Thoracic aorta (tissue), 2 donors: ENCODE results near the gene GLIS2. TPM values are rescaled to one million over a fixed set of nuclear protein-coding genes. Genes with fewer than 3 reads are reported as not detected.

Experiments
- ATAC-seq: fragments of 150-250 bp; one replicate; pipeline ENCODE4 v1.8.0; 2017; ENCODE audit warnings: low read depth; ENCODE audit not compliant: insufficient number of reproducible peaks, low FRiP score
- DNase-seq: peaks from one replicate; pipeline ENCODE4 v3.0.0-alpha.2; 2020; ENCODE audit warnings: low spot score
- H3K27ac ChIP-seq, 2 donors: fragments of 200-600 bp; sonication (generic); 1 replicate in 1 of 2; 2 replicates in 1 of 2; pipeline ENCODE4 v1.5.1; 2016; ENCODE audit warnings: mild to moderate bottlenecking in 2 of 2, moderate library complexity in 2 of 2
- H3K27me3 ChIP-seq: fragments of 200-600 bp; sonication (generic); replicated peaks from 2 replicates; pipeline ENCODE4 v1.6.0; 2016; ENCODE audit warnings: mild to moderate bottlenecking; ENCODE audit not compliant: insufficient read depth
- H3K36me3 ChIP-seq: fragments of 200-600 bp; sonication (generic); one replicate; pipeline ENCODE4 v1.5.1; 2016
- H3K4me1 ChIP-seq, 2 donors: fragments of 200-600 bp; sonication (generic); 1 replicate in 1 of 2; 2 replicates in 1 of 2; pipeline versions ENCODE4 v1.5.1 to v1.6.0; 2016; ENCODE audit warnings: low read depth in 2 of 2, mild to moderate bottlenecking in 1 of 2; ENCODE audit not compliant: control insufficient read depth in 1 of 2
- H3K4me3 ChIP-seq: fragments of 200-600 bp; sonication (generic); 2 replicates; pipeline ENCODE4 v1.5.1; 2016; ENCODE audit warnings: mild to moderate bottlenecking
- H3K9me3 ChIP-seq: fragments of 200-600 bp; sonication (generic); 2 replicates; pipeline ENCODE4 v1.5.1; 2016
- CTCF ChIP-seq: fragments of 200-600 bp; sonication (generic); IDR thresholded peaks from one replicate; pipeline ENCODE4 v1.5.1; 2019; ENCODE audit warnings: antibody characterized with exemption
- total RNA-seq, 2 donors: library from RNA; depleted of rRNA; stranded (reverse); fragments of >200 nt; gene quantifications; one replicate each; pipeline versions ENCODE4 v1.1.0 to v1.2.3, GENCODE V29; 2016

Gene GLIS2
- total RNA-seq, result 10 to 100 TPM; 19.5 to 32.9 TPM

GRCh38 chr16:4315186-4316107 lies at the start of gene GLIS2:
Gene GLIS2 (plus strand): TSS chr16:4316067. CDS start chr16:4332281, 16,214 bp downstream.
- no peaks in the 10 kb centered on the region for H3K9me3 ChIP-seq
- ATAC-seq (peak; percentile 18), DNase-seq (no peak)
- peak within 1 kb of the TSS; percentile 94 to 95 for H3K27ac ChIP-seq
- H3K36me3 ChIP-seq, result no peaks in the 10 kb centered on the region
- peak within 1 kb of the TSS; percentile 92 for H3K4me3 ChIP-seq
- no peak for TF ChIP-seq CTCF
- peaks cover 26 to 49% of the 10 kb centered on the region in 2 donors for H3K4me1 ChIP-seq
- no peaks in the 10 kb centered on the region for H3K27me3 ChIP-seq

- Histone ChIP-seq H3K27ac (no peak overlapping the region), H3K36me3 (peaks cover 5% of the 10 kb centered on the region), H3K27me3 (no peaks in the 10 kb centered on the region), H3K4me3 (no peak overlapping the region), H3K4me1 (peaks cover 5 to 9% of the 10 kb centered on the region in 2 donors), H3K9me3 (no peaks in the 10 kb centered on the region)
- no peak for TF ChIP-seq CTCF
- no peak for ATAC-seq
- no peak for DNase-seq
Measured at GRCh38 chr16:4266372-4266771, 49.5 kb upstream of the GLIS2 start.

GRCh38 chr16:4270091-4270490 lies 45.8 kb upstream of the GLIS2 start:
- H3K27me3 ChIP-seq, result no peaks in the 10 kb centered on the region
- no peak for TF ChIP-seq CTCF

GRCh38 chr16:4270595-4270994 lies 45.3 kb upstream of the GLIS2 start:
- TF ChIP-seq CTCF, result no peak
- Histone ChIP-seq H3K27me3 (no peaks in the 10 kb centered on the region), H3K4me3 (peak overlapping the region; percentile 90), H3K4me1 (peaks cover 5 to 13% of the 10 kb centered on the region in 2 donors), H3K9me3 (no peaks in the 10 kb centered on the region), H3K36me3 (no peaks in the 10 kb centered on the region), H3K27ac (no peak overlapping the region)
- no peak for ATAC-seq
- no peak for DNase-seq

More at GRCh38 chr16:4270091-4270490, 45.8 kb upstream of the GLIS2 start:
- Histone ChIP-seq H3K27ac (no peak overlapping the region), H3K36me3 (no peaks in the 10 kb centered on the region), H3K4me1 (peaks cover 5 to 13% of the 10 kb centered on the region in 2 donors), H3K9me3 (no peaks in the 10 kb centered on the region), H3K4me3 (no peak overlapping the region)
- ATAC-seq (no peak), DNase-seq (no peak)

- peaks cover 5 to 13% of the 10 kb centered on the region in 2 donors for H3K4me1 ChIP-seq
- peak; percentile 71 for ATAC-seq
- peak overlapping the region; percentile 44 to 73 for H3K27ac ChIP-seq
- H3K36me3 ChIP-seq, result no peaks in the 10 kb centered on the region
- no peaks in the 10 kb centered on the region for H3K27me3 ChIP-seq
- H3K9me3 ChIP-seq, result no peaks in the 10 kb centered on the region
- H3K4me3 ChIP-seq, result peak overlapping the region; percentile 90
- peak; percentile 77 for DNase-seq
- TF ChIP-seq CTCF, result no peak
Measured at GRCh38 chr16:4271176-4272113, 44.4 kb upstream of the GLIS2 start.
